ENCODE measurements around the gene RGS11.
A peak's percentile ranks its signal among the peaks of the same experiment; 100 is the strongest.
"Not testable (repeated sequence)": the region's sequence is repeated elsewhere in the genome, so short reads cannot be mapped to it uniquely, and the experiment has no call there.

RGS11 gene

GRCh38 chr16:261031-261691 is 14.6 kb downstream of the RGS11 start:
- DNase-seq: no peak

- DNase-seq: no peak
Measured at GRCh38 chr16:260326-260725, 15.4 kb downstream of the RGS11 start.

- no peak for DNase-seq
Measured at GRCh38 chr16:259814-260253, 15.9 kb downstream of the RGS11 start.

GRCh38 chr16:259226-259625 is 16.5 kb downstream of the RGS11 start:
- no peak for DNase-seq

DNA sequence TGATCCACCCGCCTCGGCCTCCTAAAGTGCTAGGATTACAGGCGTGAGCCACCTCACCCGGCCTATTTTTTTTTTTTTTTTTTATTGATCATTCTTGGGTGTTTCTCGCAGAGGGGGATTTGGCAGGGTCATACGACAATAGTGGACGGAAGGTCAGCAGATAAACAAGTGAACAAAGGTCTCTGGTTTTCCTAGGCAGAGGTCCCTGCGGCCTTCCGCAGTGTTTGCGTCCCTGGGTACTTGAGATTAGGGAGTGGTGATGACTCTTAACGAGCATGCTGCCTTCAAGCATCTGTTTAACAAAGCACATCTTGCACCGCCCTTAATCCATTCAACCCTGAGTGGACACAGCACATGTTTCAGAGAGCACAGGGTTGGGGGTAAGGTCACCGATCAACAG is 17.7 kb downstream of the RGS11 start:
- DNase-seq: not testable (repeated sequence)

- DNase-seq: no peak
Measured at GRCh38 chr16:255183-255582, 20.6 kb downstream of the RGS11 start.

DNA sequence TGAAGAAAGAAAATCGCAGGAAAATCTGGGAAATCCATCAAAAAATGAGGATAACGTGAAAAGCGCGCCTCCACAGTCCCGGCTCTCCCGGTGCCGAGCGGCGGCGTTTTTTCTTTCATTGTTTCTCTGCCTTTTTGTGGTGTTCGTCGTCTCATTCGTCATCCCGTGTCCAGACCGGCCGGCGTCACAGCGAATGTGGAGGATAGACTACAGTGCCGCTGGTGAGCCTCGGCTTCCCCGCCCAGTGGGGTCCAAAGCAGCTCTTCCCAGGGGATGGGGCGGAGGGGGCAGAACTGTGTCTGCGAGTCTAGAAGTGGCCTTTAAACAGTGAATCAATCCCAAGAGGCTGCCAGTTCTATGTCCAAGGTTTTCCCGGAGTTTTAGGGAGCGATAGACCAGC is 21.3 kb downstream of the RGS11 start:
- no peak for DNase-seq

DNA sequence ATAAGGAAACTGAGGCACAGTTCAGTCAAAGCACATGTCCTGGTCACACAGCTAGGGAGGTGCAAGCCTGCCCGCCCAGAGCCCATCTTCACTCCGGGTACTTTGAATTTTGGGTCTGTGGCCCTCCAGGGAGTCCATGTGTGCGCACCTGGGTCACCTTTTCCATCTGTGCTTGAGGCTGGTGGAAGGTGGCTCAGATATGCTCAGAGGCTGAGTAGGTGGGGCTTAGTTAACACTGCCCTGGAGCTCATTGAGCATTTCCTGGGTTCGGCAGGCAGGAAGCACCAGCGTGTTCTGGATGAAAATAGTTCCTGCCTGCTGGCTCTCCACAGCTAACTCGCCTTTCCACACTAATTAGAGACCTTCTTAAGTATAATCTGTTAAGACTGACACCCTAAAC is 21.9 kb downstream of the RGS11 start:
- DNase-seq: no peak

- DNase-seq: no peak
Measured at GRCh38 chr16:252366-253337, 23.1 kb downstream of the RGS11 start.

- DNase-seq: no peak
Measured at GRCh38 chr16:249431-249830, 26.3 kb downstream of the RGS11 start.

GRCh38 chr16:247027-247426 is 28.7 kb downstream of the RGS11 start:
- no peak for DNase-seq

DNA sequence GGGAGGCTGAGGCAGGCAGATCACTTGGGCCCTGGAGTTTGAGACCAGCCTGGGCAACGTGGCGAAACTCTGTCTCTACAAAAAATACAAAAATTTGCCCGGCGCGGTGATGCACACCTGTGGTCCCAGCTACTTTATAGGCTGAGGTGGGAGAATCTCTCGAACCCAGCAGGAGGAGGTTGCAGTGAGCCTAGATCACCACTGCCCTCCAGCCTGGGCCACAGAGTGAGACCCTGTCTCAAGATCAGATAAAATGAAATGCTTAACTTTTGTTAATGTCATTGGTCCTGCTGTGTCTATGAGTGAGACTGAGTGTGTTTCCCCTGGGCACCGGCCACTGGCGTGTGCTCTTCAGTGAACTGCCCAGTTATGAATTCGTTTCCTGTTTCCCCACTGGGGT is 30.6 kb downstream of the RGS11 start:
- DNase-seq: no peak

DNA sequence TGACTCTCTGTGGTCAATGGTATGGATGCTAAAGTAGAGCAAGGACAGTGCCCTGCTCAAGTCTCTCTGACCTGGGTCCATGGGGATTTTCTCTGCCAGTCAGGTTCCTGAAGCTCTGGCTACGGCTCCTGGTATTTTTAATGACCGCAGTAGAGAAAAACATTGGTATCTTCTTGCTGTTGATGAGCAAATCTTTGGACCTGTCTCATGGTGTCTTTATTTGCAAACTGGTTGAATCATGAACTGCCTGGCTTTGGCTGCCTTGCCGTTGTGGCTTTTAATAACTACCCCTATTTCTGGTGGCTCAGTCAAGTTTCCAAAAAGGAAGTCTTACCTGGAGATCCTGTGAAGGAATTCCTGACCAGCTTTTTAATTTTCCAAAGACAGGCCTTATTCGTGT is 32.4 kb downstream of the RGS11 start:
- DNase-seq: no peak

DNA sequence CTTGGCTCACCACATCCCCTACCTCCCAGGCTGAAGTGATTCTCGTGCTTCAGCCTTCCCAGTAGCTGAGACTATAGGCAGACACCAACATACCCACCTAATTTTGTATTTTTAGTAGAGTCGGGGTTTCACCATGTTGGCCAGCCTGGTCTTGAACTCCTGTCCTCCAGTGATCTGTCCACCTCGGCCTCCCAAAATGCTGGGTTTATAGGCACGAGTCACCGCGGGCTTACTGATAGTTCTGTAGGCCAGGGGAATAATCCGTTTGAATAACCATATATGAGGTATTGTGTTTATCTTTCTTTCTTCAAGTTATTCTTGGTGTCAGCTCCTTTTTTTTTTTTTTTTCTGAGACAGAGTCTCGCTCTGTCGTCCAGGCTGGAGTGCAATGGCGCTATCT is 33.5 kb downstream of the RGS11 start:
- DNase-seq: no peak

GRCh38 chr16:240559-240958 is 35.2 kb downstream of the RGS11 start:
- no peak for DNase-seq

- no peak for DNase-seq
Measured at GRCh38 chr16:239948-240277, 35.8 kb downstream of the RGS11 start.

DNA sequence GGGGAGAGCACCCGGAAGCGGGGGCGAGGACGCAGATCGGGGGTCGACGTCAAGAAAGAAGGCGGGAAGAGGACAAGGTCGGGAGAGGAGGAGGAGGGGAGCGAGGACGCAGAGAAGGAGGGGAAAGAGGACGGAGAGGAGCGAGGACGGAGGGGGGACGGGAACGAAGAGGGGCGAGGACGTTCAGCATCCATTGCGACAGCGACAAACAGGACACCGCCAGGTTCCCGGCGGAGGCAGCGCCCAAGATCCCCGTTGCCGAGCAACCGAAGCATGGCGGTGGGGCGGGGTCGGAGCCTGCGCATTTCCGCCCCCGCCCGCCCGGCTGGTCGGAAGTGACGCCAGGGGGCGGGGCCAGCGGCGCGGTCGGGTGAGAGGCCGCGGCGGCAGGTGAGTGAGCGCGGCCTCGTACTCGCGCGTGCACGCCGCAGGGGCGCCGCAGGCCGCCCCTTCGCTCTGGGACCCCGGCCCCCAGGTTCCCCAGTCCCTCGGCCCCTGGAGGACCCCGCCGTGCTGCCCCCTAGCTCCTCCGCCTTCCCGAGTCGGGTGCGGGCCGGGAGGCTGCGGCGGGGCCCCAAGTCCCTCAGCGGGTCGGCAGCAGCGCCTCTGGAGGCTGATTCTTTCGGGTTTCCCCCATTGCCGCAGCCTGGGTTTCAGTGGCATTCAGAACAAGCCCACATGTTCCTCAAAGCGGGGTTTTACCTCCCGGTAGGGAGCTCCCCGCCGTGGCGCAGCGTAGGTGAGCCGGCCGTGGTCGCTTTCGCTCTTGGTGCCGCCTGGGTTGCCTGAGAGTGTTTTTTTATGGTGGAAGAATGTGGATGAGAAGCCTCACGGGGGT is 41.1 kb downstream of the RGS11 start, which contains the start of gene FAM234A:
FAM234A (plus strand) TSS at position 354 of the 838 bp plus-strand sequence. CDS start 19,593 bp downstream, outside the sequence.
- peak; percentile 95 for DNase-seq

- no peak for DNase-seq
Measured at GRCh38 chr16:230949-231348, 44.8 kb downstream of the RGS11 start.

- not testable (repeated sequence) for DNase-seq
Measured at GRCh38 chr16:230351-230750, 45.4 kb downstream of the RGS11 start.

- no peak for DNase-seq
Measured at GRCh38 chr16:229731-230281, 45.9 kb downstream of the RGS11 start.

DNA sequence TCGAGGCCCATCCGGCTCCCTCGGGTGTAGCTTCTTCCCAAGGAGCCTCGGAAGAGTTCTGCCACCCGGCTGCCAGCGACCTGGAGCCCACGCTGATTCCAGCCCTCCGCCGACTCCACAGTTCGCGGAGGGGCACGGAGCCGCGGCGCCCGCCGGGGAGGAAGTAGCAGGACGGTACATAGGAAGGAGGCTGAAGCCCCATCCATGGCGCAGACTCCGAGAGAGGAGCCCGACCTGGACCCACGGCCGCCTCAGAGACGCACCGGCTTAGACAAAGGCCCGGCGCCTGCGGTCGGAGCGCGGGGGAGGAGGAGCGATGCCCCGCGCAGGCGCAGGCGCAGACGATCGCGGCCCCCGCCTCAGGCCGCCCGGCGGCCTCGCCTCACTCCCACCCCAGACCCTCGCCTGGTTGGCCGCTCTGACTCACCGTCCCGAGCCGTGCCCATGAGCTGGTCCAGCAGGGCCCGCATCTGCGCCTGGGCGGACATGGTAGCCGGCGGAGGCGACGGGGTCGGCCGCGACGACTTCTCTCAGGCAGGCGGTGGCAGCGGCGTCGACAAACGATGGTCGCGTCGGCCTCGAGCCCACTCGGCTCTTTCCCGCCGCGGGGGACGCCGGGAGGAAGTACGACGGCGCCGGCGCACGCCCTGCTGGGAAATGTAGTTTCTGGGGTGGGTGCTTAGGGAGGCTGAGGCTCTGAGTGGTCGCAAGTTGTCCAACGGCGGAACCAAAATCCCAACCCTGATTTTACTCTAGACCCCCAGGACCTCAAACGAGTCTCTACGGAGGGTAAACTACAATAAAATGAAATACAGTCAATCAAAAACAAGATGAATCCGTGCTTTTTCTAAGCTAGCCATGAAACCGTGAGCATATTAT is 46.7 kb downstream of the RGS11 start, which contains the start of gene LUC7L:
LUC7L (minus strand) TSS at position 598 of the 879 bp plus-strand sequence; CDS start at position 488, 110 bp downstream.
- peak; percentile 87 for DNase-seq

Data from activated CD8-positive, alpha-beta memory T cell treated with anti-CD3 and anti-CD28 coated beads, Interleukin-2, amount 50 U/mL, for 4 hours (primary cell).